ENCODE measurements around the gene TUBB4B. TPM values are rescaled to one million over a fixed set of nuclear protein-coding genes. Genes with fewer than 3 reads are reported as not detected.
"Not testable (repeated sequence)": the region's sequence is repeated elsewhere in the genome, so short reads cannot be mapped to it uniquely, and the experiment has no call there.

The TUBB4B gene
- total RNA-seq, 8 experiments from 2014 or later: 57.6 to 372 (median 151) TPM

DNA sequence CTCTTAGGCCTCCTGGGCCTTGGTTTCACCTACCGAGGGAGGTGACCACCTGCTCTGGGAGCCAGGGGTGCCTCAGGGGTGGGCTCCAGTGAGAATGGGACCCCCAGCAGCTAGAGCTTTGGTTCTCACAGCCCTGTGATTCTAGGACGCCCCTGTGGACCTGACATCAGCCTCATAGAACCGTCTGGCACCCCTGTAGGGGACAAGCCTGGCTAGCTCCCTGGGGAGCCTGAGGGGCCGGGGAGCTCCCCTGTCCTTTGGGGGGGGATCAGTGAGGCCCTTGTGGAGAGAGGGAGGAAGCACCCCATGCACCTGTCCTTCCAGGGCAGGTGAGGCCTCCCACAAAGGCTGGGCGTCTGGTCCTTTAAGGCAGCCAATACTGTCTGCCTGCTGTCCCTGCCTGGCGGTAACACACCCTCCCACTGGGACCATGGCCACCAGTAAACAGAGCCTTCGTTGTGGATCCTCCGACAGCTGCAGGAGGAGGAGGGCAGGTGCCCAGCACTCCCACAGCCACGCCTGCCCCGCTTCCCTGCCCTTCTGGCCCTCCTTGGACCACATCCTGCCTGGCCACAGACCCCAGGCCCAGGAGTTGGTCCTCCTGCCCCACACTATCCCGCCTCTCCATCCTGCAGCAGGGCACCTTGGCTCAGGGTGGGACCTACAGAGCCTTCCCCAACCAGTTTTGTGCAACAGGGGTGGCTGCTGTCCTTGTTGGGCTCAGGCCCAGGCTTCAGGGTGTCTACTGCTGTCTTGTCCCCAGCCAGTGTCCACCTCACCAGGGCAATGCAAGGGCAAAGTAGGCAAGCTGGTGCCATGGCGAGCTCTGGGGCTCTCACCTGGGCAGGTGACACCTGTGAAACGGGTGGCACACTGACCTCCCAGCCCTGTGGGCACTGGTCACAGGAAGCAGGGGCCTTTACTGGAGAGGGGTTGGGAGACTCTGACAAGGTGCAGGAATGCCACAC is 3.0 kb upstream of the TUBB4B start:
- H3K4me1 ChIP-seq (replicated peaks in 1 of 2): peaks cover 13 to 27% of the 10 kb centered on the region in 2 donors
- WGBS, 10 experiments: 49 to 100% (median 85%) methylated on average over 1 to 3 of the region's 13 CpGs; no CpG with 5 or more reads in 4 of the 10 experiments
- H3K4me3 ChIP-seq: no peak overlapping the region
- H3K27ac ChIP-seq: no peak overlapping the region
- in situ Hi-C loops (cut with MboI; ENCODE audit: low pct_unique_long_range_greater_than_20kb in 2 of 9, low sequenced_read_pairs in 9 of 9, unreplicated experiment in 9 of 9): loop anchor here in 1 of 9 experiments (25.0 kb wide), 1 partner anchor 126 kb away; the partner anchor contains the start of gene DPP7
- ATAC-seq (replicated peaks in 6 of 8): no peak

DNA sequence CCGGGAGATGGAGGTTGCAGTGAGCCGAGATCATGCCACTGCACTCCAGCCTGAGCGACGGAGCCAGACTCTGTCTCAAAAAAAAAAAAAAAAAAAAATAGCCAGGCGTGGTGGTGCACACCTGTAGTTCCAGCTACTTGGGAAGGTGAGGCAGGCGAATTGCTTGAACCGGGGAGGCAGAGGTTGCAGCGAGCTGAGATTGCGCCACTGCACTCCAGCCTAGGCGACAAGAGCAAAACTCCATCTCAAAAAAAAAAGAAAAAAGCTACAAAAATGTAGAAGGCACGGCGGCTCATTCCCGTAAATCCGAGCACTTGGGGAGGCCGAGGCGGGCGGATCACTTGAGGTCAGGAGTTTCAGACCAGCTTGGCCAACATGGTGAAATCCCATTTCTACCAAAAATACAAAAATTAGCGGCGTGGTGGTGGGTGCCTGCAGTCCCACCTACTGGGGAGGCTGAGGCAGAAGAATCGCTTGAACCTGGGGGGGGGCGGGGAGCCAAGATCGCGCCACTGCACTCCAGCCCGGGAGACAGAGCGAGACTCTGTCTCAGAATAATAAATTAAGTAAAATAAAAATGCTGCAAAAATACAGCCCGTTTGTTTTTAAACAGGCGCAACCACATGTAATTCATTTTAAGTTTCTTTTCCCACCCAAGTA is 1.4 kb upstream of the TUBB4B start:
- Histone ChIP-seq H3K27ac (peak overlapping the region; percentile 83 to 92), H3K4me1 (replicated peaks in 1 of 2) (peaks cover 13 to 27% of the 10 kb centered on the region in 2 donors), H3K4me3 (peak overlapping the region; percentile 43 to 64 (median 56))
- WGBS, 10 experiments: 13 to 94% (median 52%) methylated on average over 3 to 18 of the region's 27 CpGs
- in situ Hi-C loops (cut with MboI; ENCODE audit: low pct_unique_long_range_greater_than_20kb in 2 of 9, low sequenced_read_pairs in 9 of 9, unreplicated experiment in 9 of 9): loop anchor here in 1 of 9 experiments (25.0 kb wide), 1 partner anchor 127 kb away; the partner anchor contains the start of gene DPP7
- ATAC-seq (replicated peaks in 6 of 8): not testable (repeated sequence)

DNA sequence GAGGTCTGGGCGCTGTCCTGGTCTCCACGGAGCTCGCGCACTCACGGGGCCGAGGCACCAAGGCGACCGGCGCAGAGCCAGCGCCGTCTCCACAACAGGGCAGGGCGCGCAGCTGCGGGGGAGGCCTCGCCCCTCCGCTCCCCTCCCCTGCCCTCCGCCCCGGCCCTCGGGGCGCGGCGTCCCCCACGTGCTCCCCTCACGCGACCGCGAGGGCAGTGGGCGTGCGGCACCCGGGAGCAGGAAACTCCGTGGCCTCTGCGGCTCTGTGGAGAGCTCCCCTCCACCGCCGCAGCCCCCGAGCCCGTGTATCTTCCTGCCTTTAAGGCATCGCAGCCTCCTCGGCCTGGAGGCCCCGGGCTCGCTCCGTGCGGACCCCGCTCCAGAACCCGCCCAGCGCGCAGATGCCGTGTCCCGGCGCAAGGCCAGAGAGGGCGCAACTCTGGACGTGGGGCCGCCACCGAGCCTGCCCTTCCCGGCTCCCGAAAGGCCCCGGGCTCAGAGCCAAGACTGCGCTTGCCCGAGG is 708 bp upstream of the TUBB4B start:
- Histone ChIP-seq H3K4me3 (peak overlapping the region; percentile 43 to 64 (median 56)), H3K4me1 (replicated peaks in 1 of 2) (peaks cover 13 to 27% of the 10 kb centered on the region in 2 donors), H3K27ac (peak overlapping the region; percentile 83 to 92)
- in situ Hi-C loops (cut with MboI; ENCODE audit: low pct_unique_long_range_greater_than_20kb in 2 of 9, low sequenced_read_pairs in 9 of 9, unreplicated experiment in 9 of 9): loop anchor here in 1 of 9 experiments (25.0 kb wide), 1 partner anchor 128 kb away; the partner anchor contains the start of gene DPP7
- 0 to 15% (median 2%) methylated on average over 10 to 12 of the region's 58 CpGs; no CpG with 5 or more reads in 7 of the 10 experiments for WGBS, 10 experiments
- ATAC-seq (replicated peaks in 6 of 8): peak; percentile 26 to 39 (median 31)

DNA sequence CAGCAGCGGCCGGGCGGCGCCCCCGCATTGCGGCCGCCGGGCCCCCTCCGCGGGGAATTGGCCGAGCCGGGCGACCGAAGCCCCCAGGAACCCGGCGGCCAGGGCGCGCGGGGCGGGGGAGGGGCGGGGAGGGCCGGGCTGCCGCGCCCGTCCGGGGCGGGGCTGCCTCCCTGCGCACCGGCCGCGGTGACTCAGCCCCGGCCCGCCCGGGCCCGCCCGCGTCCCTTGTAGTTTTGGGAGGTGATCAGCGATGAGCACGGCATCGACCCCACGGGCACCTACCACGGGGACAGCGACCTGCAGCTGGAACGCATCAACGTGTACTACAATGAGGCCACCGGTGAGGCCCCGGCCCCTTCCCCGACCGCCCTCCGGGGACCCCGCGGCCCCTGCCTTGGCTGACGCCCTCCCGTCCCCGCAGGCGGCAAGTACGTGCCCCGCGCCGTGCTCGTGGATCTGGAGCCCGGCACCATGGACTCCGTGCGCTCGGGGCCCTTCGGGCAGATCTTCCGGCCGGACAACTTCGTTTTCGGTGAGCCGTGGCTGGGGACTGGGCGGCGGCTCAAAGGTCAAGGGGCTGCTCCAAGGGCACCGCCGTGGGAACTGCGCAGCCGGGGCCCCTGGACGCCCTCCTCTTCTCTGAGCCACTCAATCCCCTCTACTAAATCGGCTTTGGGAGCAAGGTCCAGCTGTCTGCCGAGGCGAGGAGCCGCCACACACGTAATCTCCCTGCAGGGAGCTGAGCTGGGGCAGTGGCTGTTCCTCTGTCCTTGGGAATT is 592 bp downstream of the TUBB4B start:
- in situ Hi-C loops (cut with MboI; ENCODE audit: low pct_unique_long_range_greater_than_20kb in 2 of 9, low sequenced_read_pairs in 9 of 9, unreplicated experiment in 9 of 9): loop anchor here in 1 of 9 experiments (25.0 kb wide), 1 partner anchor 129 kb away; the partner anchor contains the start of gene DPP7
- Histone ChIP-seq H3K27ac (peak overlapping the region; percentile 70 to 80), H3K4me1 (replicated peaks in 1 of 2) (peaks cover 12 to 19% of the 10 kb centered on the region in 2 donors), H3K4me3 (peak overlapping the region; percentile 66 to 92 (median 78))
- ATAC-seq (replicated peaks in 6 of 8): peak; percentile 1 to 10 (median 5)
- WGBS, 10 experiments: 0% methylated on average over 9 of the region's 83 CpGs; no CpG with 5 or more reads in 9 of the 10 experiments

DNA sequence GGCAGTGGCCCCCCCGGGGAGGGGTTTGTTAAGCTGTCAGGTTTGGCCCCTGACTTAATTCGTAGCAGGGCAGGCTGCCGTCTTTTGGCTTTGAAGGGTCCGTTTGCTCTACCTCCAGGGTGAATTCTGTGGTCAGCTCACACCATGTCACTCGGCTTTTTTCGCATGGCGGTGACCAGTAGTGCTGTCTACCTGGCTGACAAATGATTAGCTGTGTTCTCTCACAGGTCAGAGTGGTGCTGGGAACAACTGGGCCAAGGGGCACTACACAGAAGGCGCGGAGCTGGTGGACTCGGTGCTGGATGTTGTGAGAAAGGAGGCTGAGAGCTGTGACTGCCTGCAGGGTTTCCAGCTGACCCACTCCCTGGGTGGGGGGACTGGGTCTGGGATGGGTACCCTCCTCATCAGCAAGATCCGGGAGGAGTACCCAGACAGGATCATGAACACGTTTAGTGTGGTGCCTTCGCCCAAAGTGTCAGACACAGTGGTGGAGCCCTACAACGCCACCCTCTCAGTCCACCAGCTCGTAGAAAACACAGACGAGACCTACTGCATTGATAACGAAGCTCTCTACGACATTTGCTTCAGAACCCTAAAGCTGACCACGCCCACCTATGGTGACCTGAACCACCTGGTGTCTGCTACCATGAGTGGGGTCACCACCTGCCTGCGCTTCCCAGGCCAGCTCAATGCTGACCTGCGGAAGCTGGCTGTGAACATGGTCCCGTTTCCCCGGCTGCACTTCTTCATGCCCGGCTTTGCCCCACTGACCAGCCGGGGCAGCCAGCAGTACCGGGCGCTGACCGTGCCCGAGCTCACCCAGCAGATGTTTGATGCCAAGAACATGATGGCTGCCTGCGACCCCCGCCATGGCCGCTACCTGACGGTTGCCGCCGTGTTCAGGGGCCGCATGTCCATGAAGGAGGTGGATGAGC is 1.4 kb downstream of the TUBB4B start:
- in situ Hi-C loops (cut with MboI; ENCODE audit: low pct_unique_long_range_greater_than_20kb in 2 of 9, low sequenced_read_pairs in 9 of 9, unreplicated experiment in 9 of 9): loop anchor here in 1 of 9 experiments (25.0 kb wide), 1 partner anchor 130 kb away; the partner anchor contains the start of gene DPP7
- H3K4me1 ChIP-seq (replicated peaks in 1 of 2): peaks cover 8 to 19% of the 10 kb centered on the region in 2 donors
- WGBS, 10 experiments: 0 to 80% (median 71%) methylated on average over 1 to 10 of the region's 36 CpGs; no CpG with 5 or more reads in 3 of the 10 experiments
- ATAC-seq (replicated peaks in 6 of 8): no peak
- H3K27ac ChIP-seq: no peak overlapping the region
- peak overlapping the region; percentile 66 to 92 (median 78) for H3K4me3 ChIP-seq

- H3K4me1 ChIP-seq (replicated peaks in 1 of 2): peaks cover 8 to 22% of the 10 kb centered on the region in 2 donors
- not testable (repeated sequence) for H3K4me3 ChIP-seq; ATAC-seq (replicated peaks in 6 of 8); H3K27ac ChIP-seq
- WGBS, 10 experiments: 94 to 100% methylated on average over 3 of the region's 18 CpGs; no CpG with 5 or more reads in 8 of the 10 experiments
- in situ Hi-C loops (cut with MboI; ENCODE audit: low pct_unique_long_range_greater_than_20kb in 2 of 9, low sequenced_read_pairs in 9 of 9, unreplicated experiment in 9 of 9): loop anchor here in 1 of 9 experiments (25.0 kb wide), 1 partner anchor 131 kb away; the partner anchor contains the start of gene DPP7
Observed at GRCh38 chr9:137243266-137243625, 2.2 kb downstream of the TUBB4B start.

DNA sequence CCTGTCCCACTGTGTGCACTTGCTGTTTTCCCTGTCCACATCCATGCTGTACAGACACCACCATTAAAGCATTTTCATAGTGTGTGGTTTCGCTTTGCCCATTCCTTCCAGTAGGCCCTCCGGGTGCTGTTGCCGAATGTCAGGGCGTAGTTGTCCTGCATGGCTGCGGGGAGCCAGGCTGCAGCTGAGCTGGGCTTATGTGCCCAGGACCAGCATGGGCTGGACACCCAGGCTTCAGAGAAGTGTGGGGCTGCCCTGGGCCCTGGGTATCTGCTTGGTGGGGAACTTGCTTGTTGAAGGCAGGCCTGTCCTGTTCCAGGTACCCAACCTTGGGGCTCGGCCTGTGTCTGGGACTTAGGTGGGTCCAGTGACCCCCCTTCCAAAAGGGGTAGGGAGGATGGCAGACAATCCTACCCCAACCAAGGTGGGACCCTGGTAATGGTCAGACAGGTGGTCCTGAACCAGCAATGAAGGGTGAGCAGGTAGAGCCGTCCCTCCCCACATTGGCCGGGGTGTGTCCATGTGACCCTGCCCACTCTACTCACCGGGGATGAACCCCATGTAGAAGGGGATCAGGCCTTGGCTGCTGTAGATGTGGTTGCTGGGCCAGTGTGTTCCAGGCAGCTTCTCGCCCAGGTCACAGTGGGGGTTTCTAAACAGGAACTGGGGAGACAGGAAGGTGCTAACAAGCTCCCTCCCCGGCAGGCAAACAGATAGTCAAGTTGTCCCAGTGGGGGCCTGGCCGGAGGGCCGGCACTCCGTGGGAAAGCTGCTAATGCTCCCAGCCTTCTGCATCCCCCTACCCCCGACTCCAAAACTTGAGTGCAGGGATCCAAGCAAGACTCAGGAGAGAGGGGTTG is 2.8 kb downstream of the TUBB4B start:
- Histone ChIP-seq H3K4me1 (replicated peaks in 1 of 2) (peaks cover 8 to 22% of the 10 kb centered on the region in 2 donors), H3K27ac (no peak overlapping the region), H3K4me3 (no peak overlapping the region)
- in situ Hi-C loops (cut with MboI; ENCODE audit: low pct_unique_long_range_greater_than_20kb in 2 of 9, low sequenced_read_pairs in 9 of 9, unreplicated experiment in 9 of 9): loop anchor here in 1 of 9 experiments (25.0 kb wide), 1 partner anchor 132 kb away; the partner anchor contains the start of gene DPP7
- ATAC-seq (replicated peaks in 6 of 8): peak in 1 of 8 experiments; percentile 0
- 27 to 100% (median 80%) methylated on average over 1 to 7 of the region's 15 CpGs; no CpG with 5 or more reads in 3 of the 10 experiments for WGBS, 10 experiments

- 10 to 93% (median 83%) methylated on average over 1 to 10 of the region's 36 CpGs; no CpG with 5 or more reads in 5 of the 10 experiments for WGBS, 10 experiments
- peaks cover 4 to 16% of the 10 kb centered on the region in 2 donors for H3K4me1 ChIP-seq (replicated peaks in 1 of 2)
- in situ Hi-C loops (cut with MboI; ENCODE audit: low pct_unique_long_range_greater_than_20kb in 2 of 9, low sequenced_read_pairs in 9 of 9, unreplicated experiment in 9 of 9): loop anchor here in 1 of 9 experiments (25.0 kb wide), 1 partner anchor 132 kb away; the partner anchor contains the start of gene DPP7
- no peak overlapping the region for H3K4me3 ChIP-seq
- ATAC-seq (replicated peaks in 6 of 8): peak in 1 of 8 experiments; percentile 0
- no peak overlapping the region for H3K27ac ChIP-seq
Observed at GRCh38 chr9:137244486-137245449, 3.7 kb downstream of the TUBB4B start.

Measured in motor neuron (in vitro differentiated cells).